LHCN-M2 (cell line): Measurements from ENCODE around the gene BIRC7. TPM values are rescaled to one million over a fixed set of nuclear protein-coding genes. Genes with fewer than 3 reads are reported as not detected.

ENCODE experiments used
- DNase-seq: peaks from one replicate; pipeline ENCODE4 v3.0.0-alpha.2; 2012; ENCODE audit warnings: low read depth
- total RNA-seq: library from RNA; depleted of rRNA; stranded (reverse); fragments of >200 nt; gene quantifications from 2 replicates; pipeline ENCODE4 v1.2.3, GENCODE V29; 2014

The BIRC7 gene
- total RNA-seq, 1 experiment from 2014 or later, result not detected

GRCh38 chr20:63262836-63263235 is 27.1 kb downstream of the BIRC7 start:
- no peak for DNase-seq

GRCh38 chr20:63264000-63264399 is 28.3 kb downstream of the BIRC7 start:
- no peak for DNase-seq

GRCh38 chr20:63264519-63264918 is 28.8 kb downstream of the BIRC7 start:
- no peak for DNase-seq

- peak; percentile 82 for DNase-seq
Observed at GRCh38 chr20:63265891-63266515, 30.3 kb downstream of the BIRC7 start.

GRCh38 chr20:63267691-63268090 is 32.0 kb downstream of the BIRC7 start:
- no peak for DNase-seq

GRCh38 chr20:63268256-63268655 is 32.6 kb downstream of the BIRC7 start:
- DNase-seq, result no peak

- DNase-seq, result no peak
Observed at GRCh38 chr20:63268671-63269439, 33.1 kb downstream of the BIRC7 start.

GRCh38 chr20:63269724-63270123 is 34.0 kb downstream of the BIRC7 start:
- no peak for DNase-seq

GRCh38 chr20:63270606-63271325 is 35.1 kb downstream of the BIRC7 start:
- DNase-seq, result no peak

GRCh38 chr20:63272105-63273058 is 36.7 kb downstream of the BIRC7 start, which contains the start of gene ARFGAP1:
Gene ARFGAP1, plus strand, starts transcription at chr20:63272813. Its CDS starts 2,768 bp downstream, at chr20:63275581.
- peak; percentile 77 for DNase-seq

- no peak for DNase-seq
Observed at GRCh38 chr20:63273059-63273579, 37.4 kb downstream of the BIRC7 start.

GRCh38 chr20:63273635-63274380 is 38.1 kb downstream of the BIRC7 start:
- peak; percentile 73 for DNase-seq

GRCh38 chr20:63274381-63275228 is 38.9 kb downstream of the BIRC7 start:
- no peak for DNase-seq

GRCh38 chr20:63275825-63276224 is 40.1 kb downstream of the BIRC7 start:
- no peak for DNase-seq

GRCh38 chr20:63276956-63277355 is 41.3 kb downstream of the BIRC7 start:
- no peak for DNase-seq

- DNase-seq, result no peak
Observed at GRCh38 chr20:63277466-63278272, 42.0 kb downstream of the BIRC7 start.

GRCh38 chr20:63278661-63279060 is 43.0 kb downstream of the BIRC7 start:
- DNase-seq, result no peak

GRCh38 chr20:63279931-63280330 is 44.2 kb downstream of the BIRC7 start:
- DNase-seq, result no peak
